Activated naive CD8-positive, alpha-beta T cell (primary cell): ENCODE results near the gene TSEN15.
"Not testable (repeated sequence)": the region's sequence is repeated elsewhere in the genome, so short reads cannot be mapped to it uniquely, and the experiment has no call there.

Experiments
- H3K27ac Mint-ChIP-seq: one replicate; pipeline ENCODE4 v1.8.0; 2021; ENCODE audit warnings: mixed read lengths
- H3K27me3 Mint-ChIP-seq: one replicate; pipeline ENCODE4 v1.8.0; 2021; ENCODE audit warnings: mixed read lengths
- H3K36me3 Mint-ChIP-seq: one replicate; pipeline ENCODE4 v1.8.0; 2021; ENCODE audit warnings: mixed read lengths
- H3K4me1 Mint-ChIP-seq: one replicate; pipeline ENCODE4 v1.8.0; 2021; ENCODE audit warnings: low read depth, mixed read lengths
- H3K4me3 Mint-ChIP-seq: one replicate; pipeline ENCODE4 v1.8.0; 2021; ENCODE audit warnings: mild to moderate bottlenecking, mixed read lengths
- H3K9me3 Mint-ChIP-seq: one replicate; pipeline ENCODE4 v1.8.0; 2021; ENCODE audit warnings: low read depth, mixed read lengths

The TSEN15 gene

DNA sequence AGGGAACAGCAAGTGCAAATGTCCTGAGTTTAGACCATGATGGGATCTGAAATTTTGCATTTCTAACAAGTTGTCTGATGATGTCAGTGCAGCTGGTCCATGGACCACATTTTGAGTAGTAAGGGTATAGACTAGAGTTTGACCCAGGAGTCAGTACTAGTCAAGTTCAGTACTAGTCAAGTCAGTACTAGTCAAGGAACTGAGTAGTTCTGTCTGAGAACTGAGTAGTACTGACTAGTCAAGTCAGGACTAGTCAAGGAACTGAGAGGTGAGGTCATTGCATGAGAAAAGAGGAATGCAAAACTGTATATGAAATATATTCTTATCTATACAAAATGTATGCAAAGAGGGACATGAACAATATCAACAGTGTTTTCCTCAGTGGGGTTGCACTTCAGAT is 34.1 kb downstream of the TSEN15 start:
- no peak overlapping the region for H3K27ac Mint-ChIP-seq
- H3K9me3 Mint-ChIP-seq: no peaks in the 10 kb centered on the region
- no peaks in the 10 kb centered on the region for H3K4me1 Mint-ChIP-seq
- peaks cover 23% of the 10 kb centered on the region for H3K36me3 Mint-ChIP-seq
- no peak overlapping the region for H3K4me3 Mint-ChIP-seq
- H3K27me3 Mint-ChIP-seq: no peaks in the 10 kb centered on the region

GRCh38 chr1:184088037-184088436 is 36.5 kb downstream of the TSEN15 start:
- H3K36me3 Mint-ChIP-seq: peaks cover 27% of the 10 kb centered on the region
- no peak overlapping the region for H3K4me3 Mint-ChIP-seq
- H3K4me1 Mint-ChIP-seq: no peaks in the 10 kb centered on the region
- no peak overlapping the region for H3K27ac Mint-ChIP-seq
- no peaks in the 10 kb centered on the region for H3K27me3 Mint-ChIP-seq
- no peaks in the 10 kb centered on the region for H3K9me3 Mint-ChIP-seq

DNA sequence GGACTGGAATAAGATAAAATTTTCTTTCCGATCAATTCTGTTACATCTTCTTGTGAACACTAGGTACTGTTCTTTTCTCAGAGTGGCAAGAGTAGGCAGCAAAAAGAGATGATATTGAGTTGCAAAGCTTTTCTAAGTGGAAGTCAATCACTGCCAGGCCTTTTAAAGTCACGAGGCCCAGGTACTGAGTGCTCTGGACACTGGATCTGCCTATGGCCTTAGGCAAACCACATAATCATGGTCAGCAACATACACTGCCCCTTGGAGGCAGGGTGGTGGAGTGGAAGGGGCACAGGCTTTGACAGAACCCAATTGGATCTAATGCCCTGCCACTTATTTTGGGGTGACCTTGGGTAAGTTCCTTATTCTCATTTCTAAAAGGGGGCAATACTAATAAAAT is 41.5 kb downstream of the TSEN15 start:
- Mint-ChIP-seq H3K27me3 (no peaks in the 10 kb centered on the region), H3K4me3 (no peak overlapping the region), H3K4me1 (no peaks in the 10 kb centered on the region), H3K9me3 (no peaks in the 10 kb centered on the region), H3K27ac (no peak overlapping the region), H3K36me3 (peaks cover 23% of the 10 kb centered on the region)

DNA sequence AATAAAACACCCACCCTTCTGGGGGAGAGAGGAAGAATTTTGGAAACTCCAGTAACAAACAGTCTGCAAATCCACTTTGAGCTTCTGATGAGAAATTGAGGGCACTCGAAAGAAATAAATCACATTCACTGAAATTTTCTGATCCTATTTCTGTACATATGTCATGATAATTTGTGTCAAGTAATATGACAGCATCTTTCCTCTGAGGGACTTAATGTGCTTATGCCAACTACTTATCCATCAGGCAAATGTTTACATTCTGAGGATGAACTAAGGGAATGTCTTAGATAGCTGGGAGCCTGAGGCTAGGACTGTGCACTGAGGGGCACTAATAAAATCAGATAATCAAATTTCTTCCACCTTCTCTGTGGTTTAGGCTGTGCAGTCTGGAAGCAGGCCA is 44.5 kb downstream of the TSEN15 start:
- H3K27ac Mint-ChIP-seq: no peak overlapping the region
- no peaks in the 10 kb centered on the region for H3K9me3 Mint-ChIP-seq
- no peaks in the 10 kb centered on the region for H3K4me1 Mint-ChIP-seq
- peaks cover 21% of the 10 kb centered on the region for H3K36me3 Mint-ChIP-seq
- no peaks in the 10 kb centered on the region for H3K27me3 Mint-ChIP-seq
- no peak overlapping the region for H3K4me3 Mint-ChIP-seq

- not testable (repeated sequence) for H3K4me1 Mint-ChIP-seq, H3K9me3 Mint-ChIP-seq, H3K4me3 Mint-ChIP-seq, H3K27me3 Mint-ChIP-seq, H3K27ac Mint-ChIP-seq
- peaks cover 21% of the 10 kb centered on the region for H3K36me3 Mint-ChIP-seq
These were observed 45.0 kb downstream of the TSEN15 start for GRCh38 chr1:184096580-184096979.

- peaks cover 15% of the 10 kb centered on the region for H3K9me3 Mint-ChIP-seq
- H3K4me1 Mint-ChIP-seq: no peaks in the 10 kb centered on the region
- H3K4me3 Mint-ChIP-seq: no peak overlapping the region
- H3K27ac Mint-ChIP-seq: no peak overlapping the region
- H3K27me3 Mint-ChIP-seq: no peaks in the 10 kb centered on the region
- H3K36me3 Mint-ChIP-seq: peaks cover 43% of the 10 kb centered on the region
These were observed 49.6 kb downstream of the TSEN15 start for GRCh38 chr1:184101141-184101540.

- no peak overlapping the region for H3K27ac Mint-ChIP-seq
These were observed 50.0 kb downstream of the TSEN15 start for GRCh38 chr1:184101571-184101970.

GRCh38 chr1:184110272-184111204 is 59.0 kb downstream of the TSEN15 start:
- Mint-ChIP-seq H3K9me3 (peaks cover 14% of the 10 kb centered on the region), H3K27ac (no peak overlapping the region), H3K36me3 (peaks cover 23% of the 10 kb centered on the region), H3K4me3 (no peak overlapping the region), H3K27me3 (no peaks in the 10 kb centered on the region), H3K4me1 (no peaks in the 10 kb centered on the region)

More at GRCh38 chr1:184101571-184101970, 50.0 kb downstream of the TSEN15 start:
- Mint-ChIP-seq H3K27me3 (no peaks in the 10 kb centered on the region), H3K4me1 (no peaks in the 10 kb centered on the region), H3K4me3 (no peak overlapping the region), H3K9me3 (peaks cover 19% of the 10 kb centered on the region), H3K36me3 (peaks cover 44% of the 10 kb centered on the region)

- Mint-ChIP-seq H3K4me1 (no peaks in the 10 kb centered on the region), H3K27me3 (no peaks in the 10 kb centered on the region), H3K36me3 (peaks cover 7% of the 10 kb centered on the region), H3K27ac (no peak overlapping the region), H3K9me3 (no peaks in the 10 kb centered on the region), H3K4me3 (no peak overlapping the region)
These were observed 60.8 kb downstream of the TSEN15 start for GRCh38 chr1:184112176-184112948.

GRCh38 chr1:184113251-184113650 is 61.7 kb downstream of the TSEN15 start:
- Mint-ChIP-seq H3K27me3 (no peaks in the 10 kb centered on the region), H3K4me1 (no peaks in the 10 kb centered on the region), H3K36me3 (peaks cover 2% of the 10 kb centered on the region), H3K9me3 (no peaks in the 10 kb centered on the region), H3K27ac (no peak overlapping the region), H3K4me3 (no peak overlapping the region)

DNA sequence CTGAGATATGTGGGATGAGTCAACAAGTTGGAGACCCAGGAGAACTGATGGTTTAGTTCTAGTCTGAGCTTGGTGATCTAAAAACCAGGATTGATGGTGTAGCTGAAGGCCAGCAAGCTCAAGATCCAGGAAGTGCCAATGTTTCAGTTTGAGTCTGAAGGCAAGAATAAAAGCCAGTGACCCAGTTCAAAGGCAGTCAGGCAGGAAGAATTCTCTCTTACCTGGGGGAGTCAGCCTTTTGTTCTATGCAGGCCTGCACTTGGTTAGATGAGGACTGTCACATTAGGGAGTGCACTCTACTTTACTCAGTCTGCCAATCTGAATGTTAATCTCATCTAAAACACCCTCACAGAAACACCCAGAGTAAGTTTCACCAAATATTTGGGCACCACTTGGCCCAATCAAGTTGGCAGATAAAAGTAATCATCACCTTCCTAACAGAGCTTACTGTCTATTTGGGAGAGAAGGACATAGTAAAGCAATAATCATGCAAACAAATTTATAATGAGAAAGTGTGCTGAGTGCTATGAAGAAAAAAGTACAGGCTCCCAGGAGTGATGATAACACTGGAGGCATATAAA is 63.4 kb downstream of the TSEN15 start:
- Mint-ChIP-seq H3K36me3 (peaks cover 2% of the 10 kb centered on the region), H3K27ac (no peak overlapping the region), H3K4me1 (no peaks in the 10 kb centered on the region), H3K9me3 (no peaks in the 10 kb centered on the region), H3K27me3 (no peaks in the 10 kb centered on the region), H3K4me3 (no peak overlapping the region)

DNA sequence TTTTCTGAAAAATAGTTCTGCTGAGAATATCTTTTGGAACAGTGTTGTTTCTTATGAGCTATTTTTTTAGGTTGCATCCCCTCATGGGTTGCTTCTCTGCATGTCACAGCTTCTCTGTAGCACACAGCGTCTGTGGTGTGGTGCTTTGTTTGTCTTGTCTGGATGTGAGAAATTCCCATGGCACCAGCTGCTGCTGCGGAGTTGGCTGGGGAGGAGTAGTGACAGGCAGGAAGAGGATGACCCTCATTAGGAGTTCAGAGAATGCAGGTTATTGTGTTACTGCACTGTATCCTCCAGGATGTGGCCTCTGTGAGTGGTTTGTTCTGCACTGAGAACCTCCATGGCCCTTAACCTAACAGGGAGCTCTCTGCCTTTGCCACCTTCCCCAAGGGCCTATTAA is 64.8 kb downstream of the TSEN15 start:
- Mint-ChIP-seq H3K27me3 (no peaks in the 10 kb centered on the region), H3K27ac (no peak overlapping the region)

GRCh38 chr1:184118046-184118445 is 66.5 kb downstream of the TSEN15 start:
- no peaks in the 10 kb centered on the region for H3K4me1 Mint-ChIP-seq
- H3K4me3 Mint-ChIP-seq: no peak overlapping the region
- peaks cover 3% of the 10 kb centered on the region for H3K9me3 Mint-ChIP-seq
- no peaks in the 10 kb centered on the region for H3K27me3 Mint-ChIP-seq
- H3K36me3 Mint-ChIP-seq: peaks cover 18% of the 10 kb centered on the region
- no peak overlapping the region for H3K27ac Mint-ChIP-seq

More for the DNA sequence above, 64.8 kb downstream of the TSEN15 start:
- H3K9me3 Mint-ChIP-seq: no peaks in the 10 kb centered on the region
- no peaks in the 10 kb centered on the region for H3K4me1 Mint-ChIP-seq
- H3K36me3 Mint-ChIP-seq: peaks cover 8% of the 10 kb centered on the region
- no peak overlapping the region for H3K4me3 Mint-ChIP-seq
